NCI-H82 treated with DMSO at 0.1 percent for 48 hours (cell line): ENCODE results near the gene NREP.

Source experiments
- DNase-seq: peaks from one replicate; lab custom pipeline; 2025; ENCODE audit not compliant: unreplicated experiment; lab: John Stamatoyannopoulos, UW

Gene NREP

GRCh38 chr5:111765613-111766571, 8.9 kb upstream of the NREP start:
- no peak for DNase-seq

- DNase-seq: no peak
These were observed 7.0 kb upstream of the NREP start for GRCh38 chr5:111764019-111764418.

GRCh38 chr5:111762895-111763294, 5.9 kb upstream of the NREP start:
- no peak for DNase-seq

- DNase-seq: peak; percentile 45
These were observed 1.3 kb upstream of the NREP start for GRCh38 chr5:111758284-111758628.

- DNase-seq: peak; percentile 75
These were observed 625 bp upstream of the NREP start for GRCh38 chr5:111757355-111758283.

- no peak for DNase-seq
These were observed 1.0 kb downstream of the NREP start for GRCh38 chr5:111755942-111756381.

GRCh38 chr5:111755345-111755941, 1.6 kb downstream of the NREP start:
- DNase-seq: no peak

GRCh38 chr5:111753884-111754589, 3.0 kb downstream of the NREP start:
- DNase-seq: no peak

- DNase-seq: no peak
These were observed 4.5 kb downstream of the NREP start for GRCh38 chr5:111752426-111752965.

- no peak for DNase-seq
These were observed 7.5 kb downstream of the NREP start for GRCh38 chr5:111749303-111750026.

GRCh38 chr5:111748304-111748763, 8.7 kb downstream of the NREP start:
- DNase-seq: no peak

GRCh38 chr5:111747337-111747736, 9.7 kb downstream of the NREP start:
- DNase-seq: no peak

- DNase-seq: no peak
These were observed 10.2 kb downstream of the NREP start for GRCh38 chr5:111746791-111747190.

GRCh38 chr5:111745075-111745739, 11.8 kb downstream of the NREP start:
- no peak for DNase-seq

GRCh38 chr5:111744455-111744854, 12.5 kb downstream of the NREP start:
- DNase-seq: no peak

- DNase-seq: no peak
These were observed 13.0 kb downstream of the NREP start for GRCh38 chr5:111743988-111744387.

- no peak for DNase-seq
These were observed 13.5 kb downstream of the NREP start for GRCh38 chr5:111743512-111743911.

- DNase-seq: no peak
These were observed 14.6 kb downstream of the NREP start for GRCh38 chr5:111742177-111742994.
